Neural progenitor cell (in vitro differentiated cells): ENCODE data around the gene ZNF180. TPM values are rescaled to one million over a fixed set of nuclear protein-coding genes. Genes with fewer than 3 reads are reported as not detected.

Experiments
- DNase-seq: peaks from one replicate; pipeline ENCODE4 v3.0.0-alpha.2; 2016; ENCODE audit warnings: low spot score
- H2AFZ ChIP-seq: fragments of 200-600 bp; sonication (generic); replicated peaks from 2 replicates; pipeline ENCODE4 v1.6.1; 2016; ENCODE audit warnings: antibody characterized with exemption
- H3F3A ChIP-seq: fragments of 200-600 bp; sonication (generic); 2 replicates; pipeline ENCODE4 v1.6.1; 2016; ENCODE audit warnings: antibody characterized with exemption, low read depth
- H3K27ac ChIP-seq: fragments of 200-600 bp; sonication (generic); 2 replicates; pipeline ENCODE4 v1.5.1; 2016; ENCODE audit warnings: mild to moderate bottlenecking
- H3K27me3 ChIP-seq: fragments of 200-600 bp; sonication (generic); 2 replicates; pipeline ENCODE4 v1.6.1; 2016; ENCODE audit warnings: mild to moderate bottlenecking, moderate library complexity
- H3K36me3 ChIP-seq: fragments of 200-600 bp; sonication (generic); 2 replicates; pipeline ENCODE4 v1.5.1; 2016
- H3K4me1 ChIP-seq: fragments of 200-600 bp; sonication (generic); 2 replicates; pipeline ENCODE4 v1.6.1; 2016; ENCODE audit warnings: mixed run types
- H3K4me2 ChIP-seq: fragments of 200-600 bp; sonication (generic); 2 replicates; pipeline ENCODE4 v1.6.1; 2016
- H3K4me3 ChIP-seq: fragments of 200-600 bp; sonication (generic); 2 replicates; pipeline ENCODE4 v1.5.1; 2016
- H3K79me2 ChIP-seq: fragments of 200-600 bp; sonication (generic); 2 replicates; pipeline ENCODE4 v1.6.1; 2016; ENCODE audit warnings: low read depth
- H3K9ac ChIP-seq: fragments of 200-600 bp; sonication (generic); 2 replicates; pipeline ENCODE4 v1.6.1; 2016
- H3K9me3 ChIP-seq: fragments of 200-600 bp; sonication (generic); 2 replicates; pipeline ENCODE4 v1.5.1; 2016; ENCODE audit warnings: low read depth
- H4K20me1 ChIP-seq: fragments of 200-600 bp; sonication (generic); 2 replicates; pipeline ENCODE4 v1.6.1; 2016; ENCODE audit warnings: low read depth
- H3K27ac Mint-ChIP-seq: 3 replicates; pipeline ENCODE4 v1.8.0; 2021; ENCODE audit warnings: mixed read lengths
- H3K27me3 Mint-ChIP-seq: 2 replicates; pipeline ENCODE4 v1.8.0; 2022; ENCODE audit warnings: low read depth, mild to moderate bottlenecking, inconsistent platforms, moderate library complexity, mixed read lengths; ENCODE audit not compliant: insufficient read depth
- H3K36me3 Mint-ChIP-seq: 3 replicates; pipeline ENCODE4 v1.8.0; 2021; ENCODE audit warnings: mixed read lengths
- H3K4me1 Mint-ChIP-seq: 3 replicates; pipeline ENCODE4 v1.8.0; 2021; ENCODE audit warnings: mixed read lengths
- H3K4me3 Mint-ChIP-seq: 3 replicates; pipeline ENCODE4 v1.8.0; 2021; ENCODE audit warnings: mild to moderate bottlenecking, moderate library complexity, mixed read lengths
- H3K9me3 Mint-ChIP-seq: 3 replicates; pipeline ENCODE4 v1.8.0; 2020; ENCODE audit warnings: mixed read lengths
- EZH2 ChIP-seq: fragments of 200-600 bp; sonication (generic); IDR thresholded peaks from 2 replicates; pipeline ENCODE4 v1.6.1; 2017; ENCODE audit warnings: antibody characterized with exemption, mild to moderate bottlenecking, moderate library complexity
- EZH2phosphoT487 ChIP-seq: fragments of 200-600 bp; sonication (generic); IDR thresholded peaks from 2 replicates; pipeline ENCODE4 v1.6.1; 2017; ENCODE audit warnings: antibody characterized with exemption
- total RNA-seq: library from RNA; depleted of rRNA; stranded (reverse); fragments of >200 nt; gene quantifications from 2 replicates; pipeline ENCODE4 v1.2.3, GENCODE V29; 2015; ENCODE audit warnings: low replicate concordance
- TF ChIP-seq, protein P1 (sequence below): fragments of 200-600 bp; sonication (generic); IDR thresholded peaks from 2 replicates; pipeline ENCODE4 v1.5.1; 2017; ENCODE audit warnings: antibody characterized with exemption, mild to moderate bottlenecking

The ZNF180 gene
- total RNA-seq, 1 donor from 2014 or later: 10.7 TPM

DNA sequence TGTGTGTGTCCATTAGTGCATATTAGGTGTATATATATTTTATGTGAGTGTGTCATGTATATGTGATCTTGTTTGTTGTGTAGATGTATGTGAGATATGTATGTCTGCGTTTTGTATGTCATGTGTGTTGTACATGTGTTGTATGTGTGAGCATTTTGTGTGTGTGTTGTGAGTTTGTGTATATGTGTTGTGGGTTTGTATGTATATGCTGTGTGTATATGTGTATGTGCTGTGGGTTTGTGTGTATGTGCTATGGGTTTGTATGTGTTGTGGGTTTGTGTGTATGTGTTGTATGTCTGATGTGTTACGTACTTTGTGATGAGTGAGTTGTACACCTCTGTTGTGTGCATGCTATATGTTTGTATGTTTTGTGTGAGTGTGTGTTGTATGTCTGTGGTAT lies 21.0 kb upstream of the ZNF180 start:
- H3K4me3 ChIP-seq: no peak overlapping the region
- no peak overlapping the region for H2AFZ ChIP-seq
- H3K36me3 Mint-ChIP-seq: no peaks in the 10 kb centered on the region
- H3K27ac ChIP-seq: no peak overlapping the region
- no peaks in the 10 kb centered on the region for H3K4me1 Mint-ChIP-seq
- no peaks in the 10 kb centered on the region for H3K9me3 ChIP-seq
- H3K9ac ChIP-seq: no peak overlapping the region
- no peaks in the 10 kb centered on the region for H4K20me1 ChIP-seq
- H3K36me3 ChIP-seq: no peaks in the 10 kb centered on the region
- no peaks in the 10 kb centered on the region for H3F3A ChIP-seq
- H3K4me3 Mint-ChIP-seq: no peak overlapping the region
- peaks cover 8% of the 10 kb centered on the region for H3K27me3 ChIP-seq
- H3K79me2 ChIP-seq: no peaks in the 10 kb centered on the region
- no peak for TF ChIP-seq EZH2
- TF ChIP-seq EZH2phosphoT487: no peak
- TF ChIP-seq, protein P1, sequence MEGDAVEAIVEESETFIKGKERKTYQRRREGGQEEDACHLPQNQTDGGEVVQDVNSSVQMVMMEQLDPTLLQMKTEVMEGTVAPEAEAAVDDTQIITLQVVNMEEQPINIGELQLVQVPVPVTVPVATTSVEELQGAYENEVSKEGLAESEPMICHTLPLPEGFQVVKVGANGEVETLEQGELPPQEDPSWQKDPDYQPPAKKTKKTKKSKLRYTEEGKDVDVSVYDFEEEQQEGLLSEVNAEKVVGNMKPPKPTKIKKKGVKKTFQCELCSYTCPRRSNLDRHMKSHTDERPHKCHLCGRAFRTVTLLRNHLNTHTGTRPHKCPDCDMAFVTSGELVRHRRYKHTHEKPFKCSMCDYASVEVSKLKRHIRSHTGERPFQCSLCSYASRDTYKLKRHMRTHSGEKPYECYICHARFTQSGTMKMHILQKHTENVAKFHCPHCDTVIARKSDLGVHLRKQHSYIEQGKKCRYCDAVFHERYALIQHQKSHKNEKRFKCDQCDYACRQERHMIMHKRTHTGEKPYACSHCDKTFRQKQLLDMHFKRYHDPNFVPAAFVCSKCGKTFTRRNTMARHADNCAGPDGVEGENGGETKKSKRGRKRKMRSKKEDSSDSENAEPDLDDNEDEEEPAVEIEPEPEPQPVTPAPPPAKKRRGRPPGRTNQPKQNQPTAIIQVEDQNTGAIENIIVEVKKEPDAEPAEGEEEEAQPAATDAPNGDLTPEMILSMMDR: no peak
- H3K27me3 Mint-ChIP-seq: peaks cover 2% of the 10 kb centered on the region
- peaks cover 3% of the 10 kb centered on the region for H3K9me3 Mint-ChIP-seq
- no peak overlapping the region for H3K4me2 ChIP-seq
- H3K4me1 ChIP-seq: no peaks in the 10 kb centered on the region
- no peak for DNase-seq
- no peak overlapping the region for H3K27ac Mint-ChIP-seq

DNA sequence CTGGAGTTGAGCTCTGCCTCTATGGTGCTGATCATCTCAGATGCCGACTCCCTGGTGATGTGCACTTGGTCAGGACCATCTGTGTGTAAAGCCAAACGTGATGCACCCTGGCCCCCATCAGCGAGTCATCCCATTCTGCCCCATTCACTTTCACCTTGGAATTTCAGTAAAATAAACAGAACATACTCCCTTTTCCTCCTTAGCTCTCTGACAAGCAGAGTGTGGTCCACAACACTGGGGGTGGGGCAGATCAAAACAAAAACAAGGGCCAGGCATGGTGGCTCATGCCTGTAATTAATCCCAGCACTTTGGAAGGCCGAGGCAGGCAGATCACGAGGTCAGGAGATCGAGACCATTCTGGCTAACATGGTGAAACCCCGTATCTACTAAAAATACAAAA lies 16.8 kb upstream of the ZNF180 start:
- TF ChIP-seq EZH2phosphoT487 (no peak), EZH2 (no peak)
- TF ChIP-seq, protein P1: no peak
- peaks cover 10% of the 10 kb centered on the region for H3K9me3 Mint-ChIP-seq
- H3K4me3 Mint-ChIP-seq: no peak overlapping the region
- H3K27me3 Mint-ChIP-seq: no peaks in the 10 kb centered on the region
- Histone ChIP-seq H3K4me2 (no peak overlapping the region), H3K79me2 (no peaks in the 10 kb centered on the region), H3K4me1 (no peaks in the 10 kb centered on the region), H2AFZ (no peak overlapping the region), H3K4me3 (no peak overlapping the region), H3K27me3 (peaks cover 8% of the 10 kb centered on the region), H3F3A (no peaks in the 10 kb centered on the region), H3K9me3 (no peaks in the 10 kb centered on the region), H3K27ac (no peak overlapping the region), H3K36me3 (no peaks in the 10 kb centered on the region), H4K20me1 (no peaks in the 10 kb centered on the region), H3K9ac (no peak overlapping the region)
- no peaks in the 10 kb centered on the region for H3K36me3 Mint-ChIP-seq
- no peaks in the 10 kb centered on the region for H3K4me1 Mint-ChIP-seq
- DNase-seq: no peak
- no peak overlapping the region for H3K27ac Mint-ChIP-seq

DNA sequence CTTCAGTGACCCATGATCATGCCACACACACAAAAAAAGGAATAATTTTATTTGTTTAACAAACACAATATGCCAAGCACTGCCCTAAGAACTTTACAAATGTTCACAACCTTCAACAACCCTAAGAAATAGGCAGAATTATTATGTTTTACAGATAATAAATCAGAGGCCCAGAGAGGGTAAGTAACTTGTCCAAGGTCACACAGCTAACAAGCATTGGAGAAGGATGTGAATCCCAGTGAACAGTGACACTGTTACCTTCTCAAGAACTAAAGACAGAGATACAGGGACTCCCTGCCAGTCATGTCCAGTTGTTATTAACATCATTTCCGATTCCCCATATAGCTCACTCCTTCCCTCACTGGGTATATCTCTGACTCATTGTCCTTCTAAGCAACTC lies 15.6 kb upstream of the ZNF180 start:
- no peak overlapping the region for H3K9ac ChIP-seq
- H3K27ac Mint-ChIP-seq: no peak overlapping the region
- H3K27ac ChIP-seq: no peak overlapping the region
- H3K4me1 ChIP-seq: no peaks in the 10 kb centered on the region
- no peaks in the 10 kb centered on the region for H3K27me3 Mint-ChIP-seq
- no peak overlapping the region for H2AFZ ChIP-seq
- no peaks in the 10 kb centered on the region for H3F3A ChIP-seq
- H3K79me2 ChIP-seq: no peaks in the 10 kb centered on the region
- no peak overlapping the region for H3K4me3 Mint-ChIP-seq
- no peak overlapping the region for H3K4me2 ChIP-seq
- H4K20me1 ChIP-seq: no peaks in the 10 kb centered on the region
- no peak overlapping the region for H3K4me3 ChIP-seq
- H3K9me3 Mint-ChIP-seq: peaks cover 10% of the 10 kb centered on the region
- DNase-seq: no peak
- H3K36me3 Mint-ChIP-seq: no peaks in the 10 kb centered on the region
- no peaks in the 10 kb centered on the region for H3K9me3 ChIP-seq
- H3K27me3 ChIP-seq: peaks cover 8% of the 10 kb centered on the region
- TF ChIP-seq, protein P1: no peak
- TF ChIP-seq EZH2phosphoT487: no peak
- no peak for TF ChIP-seq EZH2
- no peaks in the 10 kb centered on the region for H3K4me1 Mint-ChIP-seq
- no peaks in the 10 kb centered on the region for H3K36me3 ChIP-seq

DNA sequence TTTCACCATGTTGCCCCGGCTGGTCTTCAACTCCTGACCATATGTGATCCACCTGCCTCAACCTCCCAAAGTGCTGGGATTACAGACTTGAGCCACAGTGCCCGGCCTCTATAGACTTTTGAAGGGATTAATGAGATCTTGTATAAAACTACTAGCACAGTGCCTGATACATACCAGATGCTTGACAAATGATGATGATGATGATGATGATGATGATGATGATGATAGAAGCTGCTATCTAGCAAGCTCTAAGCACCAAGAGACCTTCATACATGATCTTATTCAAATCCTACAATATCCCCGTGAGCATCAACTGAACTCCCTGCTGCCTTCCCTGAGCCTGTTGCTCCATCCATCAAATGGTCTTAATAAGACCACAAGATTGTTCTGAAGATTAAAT lies 14.7 kb upstream of the ZNF180 start:
- H3K27me3 ChIP-seq: peaks cover 8% of the 10 kb centered on the region
- no peaks in the 10 kb centered on the region for H3K4me1 Mint-ChIP-seq
- no peaks in the 10 kb centered on the region for H3F3A ChIP-seq
- no peak overlapping the region for H3K27ac ChIP-seq
- no peak overlapping the region for H3K4me3 ChIP-seq
- H3K27me3 Mint-ChIP-seq: peaks cover 3% of the 10 kb centered on the region
- no peak for DNase-seq
- H3K36me3 ChIP-seq: no peaks in the 10 kb centered on the region
- H2AFZ ChIP-seq: no peak overlapping the region
- H3K9ac ChIP-seq: no peak overlapping the region
- H3K4me3 Mint-ChIP-seq: no peak overlapping the region
- no peaks in the 10 kb centered on the region for H3K9me3 ChIP-seq
- no peak overlapping the region for H3K4me2 ChIP-seq
- TF ChIP-seq, protein P1: no peak
- TF ChIP-seq EZH2phosphoT487 (no peak), EZH2 (no peak)
- no peaks in the 10 kb centered on the region for H3K79me2 ChIP-seq
- H3K4me1 ChIP-seq: no peaks in the 10 kb centered on the region
- no peaks in the 10 kb centered on the region for H4K20me1 ChIP-seq
- H3K27ac Mint-ChIP-seq: no peak overlapping the region
- no peaks in the 10 kb centered on the region for H3K36me3 Mint-ChIP-seq
- H3K9me3 Mint-ChIP-seq: peaks cover 10% of the 10 kb centered on the region
